HG03045 (cell line): ENCODE data around the gene MBNL1.
"Not testable (repeated sequence)": the region's sequence is repeated elsewhere in the genome, so short reads cannot be mapped to it uniquely, and the experiment has no call there.

Experiments
- ATAC-seq: cut with Tn5 transposase; IDR thresholded peaks from one replicate; pipeline ENCODE4 v1.9.1; 2021; ENCODE audit warnings: mild to moderate bottlenecking, moderate library complexity; ENCODE audit not compliant: unreplicated experiment

Gene MBNL1

DNA sequence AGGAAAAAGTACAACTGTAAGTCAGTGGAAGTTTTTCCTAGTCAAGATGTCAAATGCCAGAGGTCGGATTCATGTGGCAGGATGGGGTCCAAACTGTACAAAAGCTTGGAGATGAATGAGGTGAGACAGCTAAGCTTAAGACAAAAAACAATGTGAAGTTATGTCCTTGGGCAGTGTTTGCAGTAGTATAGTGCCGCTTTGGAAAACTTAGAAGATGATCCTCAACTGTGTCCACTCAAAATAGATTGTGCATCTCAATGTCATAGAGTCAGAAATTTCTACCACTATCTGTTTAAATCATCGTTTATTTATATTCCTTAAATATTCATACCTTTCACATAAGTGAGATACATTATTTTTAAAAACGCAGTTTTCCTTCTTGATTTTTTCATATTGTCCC is 77.3 kb downstream of the MBNL1 start:
- ATAC-seq, result no peak

DNA sequence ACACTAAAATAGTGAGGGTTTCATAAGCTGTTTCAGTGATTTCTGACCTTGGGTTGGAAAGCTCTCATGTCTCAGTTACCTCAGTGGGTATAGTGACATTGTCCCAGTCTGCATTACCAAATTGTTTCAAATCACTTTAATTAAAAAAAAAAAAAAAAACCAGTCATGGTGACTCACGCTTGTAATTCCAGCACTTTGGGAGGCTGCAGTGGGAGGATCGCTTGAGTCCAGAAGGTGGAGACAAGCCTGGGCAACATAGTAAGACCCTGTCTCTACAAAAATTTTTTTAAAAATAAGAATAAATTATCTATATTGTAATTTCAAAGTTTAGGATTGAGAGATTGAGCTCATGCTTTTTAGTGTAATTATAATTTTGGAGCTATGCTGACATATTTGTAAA is 78.0 kb downstream of the MBNL1 start:
- no peak for ATAC-seq

DNA sequence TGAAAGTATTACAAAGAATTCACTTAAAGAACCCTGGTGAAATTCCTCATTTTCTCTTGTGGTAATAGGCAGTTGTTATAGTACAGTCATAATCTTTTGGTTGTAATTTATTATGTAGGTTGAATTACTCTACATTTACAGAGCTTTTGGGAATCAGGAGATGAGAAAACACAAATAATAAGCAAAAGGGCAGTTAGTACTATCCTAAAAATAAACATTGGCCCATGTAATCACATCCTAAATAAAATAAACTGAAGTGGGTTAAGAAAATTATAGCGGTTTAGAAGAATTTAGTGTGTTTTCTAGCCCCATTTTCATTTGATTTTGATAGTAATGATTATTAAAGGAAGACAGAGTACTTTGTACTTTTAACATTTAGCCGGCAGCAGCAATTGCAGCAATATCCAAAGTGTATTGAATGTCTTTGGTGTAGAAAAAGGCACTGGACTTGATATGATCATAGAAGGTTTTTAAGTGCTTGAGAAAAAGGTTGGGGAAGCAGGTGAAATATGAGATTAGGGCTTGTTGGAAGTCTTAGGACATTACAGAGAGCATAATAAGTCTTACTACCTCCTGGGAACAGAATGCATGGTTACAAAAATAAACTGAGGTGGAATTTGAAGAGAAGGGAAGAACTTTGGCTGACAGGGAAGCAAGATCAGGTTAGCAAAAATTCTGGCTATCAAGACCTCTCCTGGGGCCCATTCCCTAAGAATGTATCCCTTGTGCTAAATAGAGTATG is 79.9 kb downstream of the MBNL1 start:
- no peak for ATAC-seq

DNA sequence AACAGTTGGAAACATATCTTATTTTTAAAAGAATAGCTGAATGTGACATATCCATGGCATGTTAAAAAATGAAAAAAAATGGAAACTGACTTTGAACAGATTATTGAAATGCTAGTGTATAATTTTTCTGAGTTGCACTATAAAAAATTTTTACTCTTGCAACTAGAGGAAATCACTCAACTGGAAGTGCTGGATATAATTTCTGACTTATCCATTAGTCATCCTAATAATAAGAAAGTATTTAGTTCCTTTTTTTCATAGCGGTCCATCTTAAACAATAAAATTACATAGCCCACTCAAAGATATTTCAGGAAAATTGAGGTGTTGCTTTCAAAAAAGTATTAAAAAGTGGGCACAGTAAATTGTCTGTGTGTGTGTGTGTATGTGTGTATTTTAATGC is 80.7 kb downstream of the MBNL1 start:
- ATAC-seq, result no peak

DNA sequence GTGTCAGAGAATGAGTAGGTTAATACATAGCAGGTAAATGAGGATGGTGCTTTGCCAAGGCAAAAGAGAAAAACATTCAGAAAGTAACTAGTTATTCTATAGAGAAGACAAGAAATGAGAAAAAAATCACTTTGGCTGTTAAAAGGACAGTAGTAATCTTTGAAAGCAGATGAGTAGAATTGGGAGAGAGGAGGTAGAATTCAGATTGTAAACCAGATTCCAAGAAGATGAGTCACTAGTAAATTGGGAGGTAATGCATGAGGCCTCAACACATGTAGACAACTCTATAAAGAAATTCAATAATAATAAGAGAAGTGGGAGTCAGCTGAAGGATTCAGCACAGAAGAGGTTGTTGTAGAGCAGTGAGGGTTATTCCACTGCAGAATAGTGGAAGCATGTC is 81.4 kb downstream of the MBNL1 start:
- no peak for ATAC-seq

DNA sequence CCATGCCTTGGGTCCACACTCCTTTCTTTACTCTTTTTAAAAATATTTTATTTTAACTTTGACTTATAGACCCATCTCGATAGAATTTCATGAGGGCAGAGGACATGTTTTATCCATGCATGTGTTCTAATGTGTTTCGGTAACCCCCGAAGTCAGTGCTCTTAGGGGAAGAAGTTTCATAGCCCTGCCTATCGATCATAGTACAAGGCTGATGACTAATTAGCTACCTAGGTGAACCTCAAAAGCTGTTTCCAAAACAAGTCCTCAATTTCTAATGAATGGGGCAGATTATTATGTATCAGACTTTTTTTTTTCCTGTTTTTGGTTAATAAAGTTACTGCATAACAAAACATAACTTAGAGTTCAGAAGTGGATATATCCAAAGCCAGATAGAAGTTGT is 82.0 kb downstream of the MBNL1 start:
- no peak for ATAC-seq

DNA sequence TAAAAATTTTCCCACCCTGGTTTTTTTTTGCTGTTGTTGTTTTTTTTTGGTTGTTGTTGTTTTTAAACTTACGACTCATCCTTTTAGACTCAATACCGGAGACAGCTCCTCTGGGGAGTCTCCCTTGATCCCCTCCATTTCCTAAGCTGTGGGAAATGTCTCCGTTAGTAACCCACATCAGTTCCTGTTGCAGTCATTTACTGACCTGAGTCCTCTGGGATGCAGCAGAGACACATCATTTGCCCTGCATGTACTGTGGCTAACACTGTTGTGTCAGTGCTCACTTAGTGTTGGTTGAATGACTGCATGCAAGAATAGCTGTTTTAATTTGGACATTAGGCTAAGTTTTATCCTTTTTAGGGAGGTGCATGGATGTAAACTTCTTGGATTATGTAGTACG is 83.8 kb downstream of the MBNL1 start:
- ATAC-seq, result no peak

DNA sequence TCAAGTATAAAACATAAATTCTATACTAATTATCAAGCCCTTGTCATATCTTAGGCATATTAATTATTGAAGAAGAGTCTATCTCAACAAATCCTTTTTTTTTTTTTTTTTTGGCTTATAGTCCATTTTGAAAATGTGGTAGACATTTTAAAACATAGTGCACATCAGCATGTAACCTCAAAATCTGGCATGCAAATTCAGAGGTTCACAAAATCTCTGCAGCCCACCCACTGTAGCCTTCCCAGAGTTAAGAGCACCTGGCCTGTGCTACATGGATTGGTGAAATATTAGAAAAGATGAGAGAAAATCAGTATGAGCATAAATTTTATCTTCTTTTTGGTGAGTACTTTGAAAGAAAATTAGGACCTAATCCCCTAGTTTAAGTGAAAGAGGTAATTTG is 84.8 kb downstream of the MBNL1 start:
- no peak for ATAC-seq

DNA sequence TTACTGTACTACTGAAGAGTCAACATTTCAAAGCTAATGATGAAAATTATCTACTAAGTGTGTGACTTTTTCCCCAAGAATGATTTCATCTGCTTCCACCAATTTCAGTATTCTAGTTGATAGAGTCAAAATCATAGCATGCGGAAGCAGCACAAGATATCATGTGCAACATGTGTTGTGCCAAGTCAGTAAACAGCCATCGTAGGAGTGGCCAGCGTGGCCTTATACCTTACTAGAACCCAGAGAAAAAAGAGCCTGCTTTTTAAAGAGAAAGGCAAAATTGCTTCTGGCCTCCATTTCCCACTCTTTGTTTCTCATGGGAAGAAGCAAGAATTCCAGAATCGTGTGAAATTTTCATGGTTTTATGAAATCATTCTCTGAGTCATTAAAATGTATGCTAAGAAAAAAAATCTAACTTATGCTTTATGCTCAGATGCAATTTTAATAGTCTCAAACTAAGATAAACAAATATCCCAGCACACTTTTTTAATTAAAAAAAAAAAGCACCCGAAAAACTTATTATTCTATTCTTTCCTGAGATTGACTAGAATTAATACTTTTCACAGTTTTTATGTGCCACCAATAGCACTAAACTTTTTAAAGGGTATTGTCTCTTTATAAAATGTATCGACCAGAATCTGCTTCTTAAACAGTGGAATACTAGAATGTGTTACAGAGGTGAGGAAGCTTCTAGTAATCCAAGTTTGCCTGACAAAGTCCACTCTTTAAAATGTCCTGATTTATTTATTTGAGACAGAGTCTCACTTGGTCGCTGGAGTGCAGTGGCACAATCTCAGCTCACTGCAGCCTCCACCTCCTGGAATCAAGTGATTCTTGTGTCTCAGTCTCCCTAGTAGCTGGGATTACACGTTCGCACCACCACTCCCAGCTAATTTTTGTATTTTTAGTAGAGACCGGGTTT is 87.3 kb downstream of the MBNL1 start:
- ATAC-seq, result no peak

DNA sequence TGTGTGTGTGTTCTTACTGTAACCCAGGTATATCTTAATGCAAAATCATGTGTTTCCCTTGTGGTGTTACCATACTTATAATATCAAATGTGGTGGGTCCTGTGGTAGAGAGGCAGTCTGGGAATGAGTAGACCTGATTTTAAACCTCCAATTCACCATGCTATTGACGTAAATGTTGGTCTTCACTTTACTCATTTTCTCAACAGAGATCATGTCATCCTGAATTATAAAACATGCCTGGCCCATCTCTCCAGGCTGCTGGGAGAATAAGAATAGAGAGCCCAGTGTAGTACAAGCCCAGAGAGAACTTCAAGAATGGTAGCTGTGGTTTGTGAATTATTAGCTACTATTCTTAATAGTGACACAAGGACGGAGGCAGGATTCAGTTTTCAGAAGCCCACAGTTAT is 88.1 kb downstream of the MBNL1 start:
- peak; percentile 68 for ATAC-seq

DNA sequence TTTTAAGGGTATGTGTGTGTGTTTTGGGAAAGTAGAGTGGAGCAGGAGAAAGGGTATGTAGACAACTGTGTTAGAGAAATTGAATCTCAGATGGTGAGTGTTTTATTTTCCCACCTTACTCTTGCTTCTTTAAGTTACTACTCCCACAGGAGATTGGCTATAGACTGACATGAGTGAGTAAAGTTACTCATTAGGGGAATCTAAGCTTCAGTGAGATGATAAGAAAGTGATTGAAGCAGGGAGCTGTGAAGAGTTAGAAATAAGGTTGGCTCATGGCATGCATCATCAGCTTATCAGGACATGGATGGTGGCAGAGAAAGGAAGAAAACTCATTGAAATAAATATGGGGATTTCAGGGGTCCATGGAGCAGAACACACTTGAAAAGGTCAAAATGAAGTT is 88.9 kb downstream of the MBNL1 start:
- ATAC-seq, result no peak

DNA sequence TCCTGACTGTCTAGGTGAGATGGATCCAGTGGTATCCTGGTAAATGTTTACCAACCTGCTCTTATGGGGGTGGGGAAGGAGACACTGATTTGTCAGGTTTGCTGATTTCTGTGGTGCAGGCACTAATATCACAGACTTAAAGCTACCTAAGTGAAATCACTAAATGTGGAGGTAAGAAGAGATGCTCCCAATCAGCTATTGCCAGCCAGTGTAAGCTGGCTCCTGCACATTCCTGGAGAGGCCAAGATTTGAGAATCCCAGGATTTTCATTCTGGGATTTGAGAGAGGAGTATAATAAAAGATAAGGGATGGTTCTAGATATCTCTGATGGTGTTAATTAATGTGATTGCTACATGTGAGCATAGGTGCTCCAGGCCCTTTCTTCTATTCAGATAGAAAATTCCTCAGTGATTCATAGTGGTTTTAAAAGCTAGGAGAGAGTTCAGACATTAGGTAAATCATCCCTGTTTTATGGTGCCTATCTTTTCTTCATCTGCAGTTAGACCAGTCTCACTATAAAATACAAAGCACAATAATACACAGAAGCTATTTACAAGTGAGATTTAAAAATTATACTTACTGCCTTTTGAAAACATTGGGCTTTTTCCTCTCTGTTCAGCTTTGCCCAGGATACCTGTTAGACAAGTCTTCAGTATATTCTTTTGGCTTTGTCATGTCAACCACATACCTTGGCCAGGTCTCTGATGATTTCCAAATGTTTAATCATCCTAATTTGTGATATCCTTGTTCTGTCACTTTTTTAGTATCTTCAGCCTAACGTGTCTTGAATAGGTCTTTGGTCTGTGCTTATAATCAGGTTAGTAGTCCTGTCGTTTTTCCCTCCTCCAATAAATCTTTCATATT is 90.9 kb downstream of the MBNL1 start:
- no peak for ATAC-seq

DNA sequence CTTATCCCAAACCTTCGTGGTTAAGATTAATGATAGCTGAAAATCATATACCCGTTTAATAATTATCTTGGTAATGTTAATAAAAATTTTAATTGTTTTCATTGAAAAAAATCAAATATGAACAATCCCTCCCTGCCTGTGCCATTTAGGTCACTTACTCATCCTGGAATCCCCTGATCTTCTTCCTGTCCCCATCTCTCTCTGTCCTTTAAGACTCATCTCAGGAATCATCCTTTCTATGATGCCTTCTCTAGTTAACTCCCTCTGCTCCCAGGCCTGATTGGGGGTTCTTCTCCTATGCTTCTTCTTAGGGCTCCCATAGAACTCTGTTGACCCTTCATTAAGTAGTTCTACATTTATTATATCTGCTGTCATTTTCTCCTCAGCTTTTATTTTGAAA is 91.6 kb downstream of the MBNL1 start:
- ATAC-seq, result no peak

DNA sequence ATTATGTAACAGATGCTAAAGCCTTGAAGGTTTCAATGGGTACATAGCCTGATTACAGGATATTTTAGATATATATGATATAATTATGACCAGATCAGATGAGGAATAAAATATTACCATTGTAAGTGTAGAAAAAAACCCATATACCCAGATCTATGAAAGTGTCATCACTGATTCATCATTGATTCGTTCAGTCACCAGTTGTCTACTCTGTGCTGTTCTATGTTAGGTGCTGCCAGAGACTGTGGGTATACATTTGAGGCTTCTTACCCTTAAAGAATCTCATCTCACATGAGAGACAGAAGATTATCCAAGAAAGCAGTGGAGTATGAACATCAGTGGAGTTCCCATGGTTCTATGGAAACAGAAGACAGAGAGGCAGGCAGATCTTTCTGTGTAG is 92.2 kb downstream of the MBNL1 start:
- no peak for ATAC-seq

DNA sequence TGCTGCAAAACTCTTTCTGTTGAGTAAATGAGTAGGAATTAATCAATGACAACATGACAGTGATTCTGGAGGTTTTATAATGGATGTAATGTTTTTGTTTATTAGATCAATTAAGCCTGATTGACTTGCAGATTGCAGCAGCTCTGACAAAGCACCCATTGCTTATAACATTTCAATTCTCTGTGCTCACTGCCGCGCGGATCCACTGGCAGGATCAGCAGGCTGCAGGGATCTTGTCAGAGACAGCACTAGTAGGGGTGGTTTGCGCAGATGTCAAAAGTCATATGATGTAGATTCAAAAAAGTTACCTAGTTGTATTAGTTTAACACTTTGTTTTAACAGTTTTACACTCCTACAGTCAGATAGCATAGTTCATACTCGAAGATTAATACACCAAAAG is 93.4 kb downstream of the MBNL1 start:
- ATAC-seq, result no peak

DNA sequence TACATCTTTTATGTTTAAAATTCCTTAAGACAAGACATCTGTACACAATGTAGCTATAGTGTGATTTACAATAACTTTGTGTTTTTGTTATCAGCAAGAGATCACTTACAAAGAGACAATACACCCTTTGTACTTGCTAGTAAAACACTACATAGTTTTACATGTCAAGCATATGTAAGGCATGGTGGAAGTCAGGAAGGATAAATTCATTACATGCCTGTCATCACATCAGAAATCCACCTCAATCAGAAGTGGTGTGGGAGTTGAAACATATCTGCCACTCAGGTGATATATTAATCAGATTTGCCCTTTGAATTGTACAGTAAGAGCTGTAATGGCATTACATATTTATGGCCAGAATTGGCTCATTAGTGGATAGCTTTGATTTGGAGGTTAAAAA is 95.5 kb downstream of the MBNL1 start:
- ATAC-seq, result no peak

DNA sequence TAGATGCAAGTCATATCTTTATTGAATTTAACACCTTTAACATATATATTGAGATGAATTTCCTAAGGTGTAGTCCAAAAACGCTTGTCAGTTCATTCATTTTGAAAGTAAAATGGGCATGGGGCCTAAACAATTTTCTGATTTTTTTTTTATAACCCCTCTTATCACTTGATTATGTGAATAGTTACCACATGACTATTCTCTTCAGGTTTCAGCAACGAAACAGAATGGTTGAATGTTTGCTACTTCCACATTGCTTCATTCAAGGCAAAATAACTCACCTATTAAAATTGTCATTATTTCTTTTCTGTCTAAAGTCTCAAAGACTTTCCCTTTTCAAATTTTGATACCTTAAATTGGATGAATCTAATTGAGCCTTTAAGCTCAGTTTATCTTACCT is 96.4 kb downstream of the MBNL1 start:
- no peak for ATAC-seq

DNA sequence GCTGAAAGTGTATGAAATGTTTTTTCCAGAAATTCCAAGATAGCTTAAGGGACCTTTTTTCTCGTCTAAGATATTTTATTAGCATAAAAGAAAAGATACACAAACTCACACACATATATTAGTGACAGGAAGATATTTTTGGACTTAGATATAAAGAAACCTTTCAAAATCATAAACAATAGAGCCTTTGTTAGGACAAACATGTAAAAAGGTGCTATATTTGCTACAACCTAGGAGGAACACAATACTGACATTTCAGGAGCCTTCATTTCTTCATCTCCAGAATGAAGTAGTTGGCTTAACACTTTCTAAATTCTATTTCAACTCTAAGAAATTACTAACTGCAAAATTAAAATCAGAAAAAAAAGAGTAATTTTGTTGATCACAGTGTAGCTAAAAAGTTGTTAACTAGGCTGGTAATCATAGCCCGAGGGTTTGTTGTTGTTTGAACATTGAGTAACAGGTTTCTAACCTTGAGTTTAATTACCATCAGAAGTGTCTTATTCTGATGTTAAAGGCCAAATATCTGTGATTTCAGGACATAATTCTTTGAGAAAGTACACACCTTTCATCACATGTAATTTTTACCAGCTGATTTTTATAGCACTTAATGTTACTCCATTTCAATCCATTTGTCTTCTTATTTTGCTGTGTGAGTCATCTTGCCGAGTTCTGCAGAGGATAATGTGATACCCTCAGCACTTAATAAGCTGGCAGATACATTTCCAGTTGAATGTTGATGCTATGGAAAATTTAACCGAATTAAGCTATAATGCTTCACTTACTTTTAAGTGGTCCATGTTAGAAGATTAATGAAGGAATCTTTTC is 97.3 kb downstream of the MBNL1 start:
- no peak for ATAC-seq

DNA sequence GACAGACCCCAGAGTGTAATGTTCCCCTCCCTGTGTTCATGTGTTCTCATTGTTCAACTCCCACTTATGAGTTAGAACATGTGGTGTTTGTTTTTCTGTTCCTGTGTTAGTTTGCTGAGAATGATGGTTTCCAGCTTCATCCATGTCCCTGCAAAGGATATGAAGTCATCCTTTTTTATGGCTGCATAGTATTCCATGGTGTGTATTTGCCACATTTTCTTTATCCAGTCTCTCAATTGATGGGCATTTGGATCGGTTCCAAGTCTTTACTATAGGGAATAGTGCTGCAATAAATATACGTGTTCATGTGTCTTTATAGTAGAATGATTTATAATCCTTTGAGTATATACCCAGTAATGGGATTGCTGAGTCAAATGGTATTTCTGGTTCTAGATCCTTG is 98.5 kb downstream of the MBNL1 start:
- ATAC-seq, result not testable (repeated sequence)

DNA sequence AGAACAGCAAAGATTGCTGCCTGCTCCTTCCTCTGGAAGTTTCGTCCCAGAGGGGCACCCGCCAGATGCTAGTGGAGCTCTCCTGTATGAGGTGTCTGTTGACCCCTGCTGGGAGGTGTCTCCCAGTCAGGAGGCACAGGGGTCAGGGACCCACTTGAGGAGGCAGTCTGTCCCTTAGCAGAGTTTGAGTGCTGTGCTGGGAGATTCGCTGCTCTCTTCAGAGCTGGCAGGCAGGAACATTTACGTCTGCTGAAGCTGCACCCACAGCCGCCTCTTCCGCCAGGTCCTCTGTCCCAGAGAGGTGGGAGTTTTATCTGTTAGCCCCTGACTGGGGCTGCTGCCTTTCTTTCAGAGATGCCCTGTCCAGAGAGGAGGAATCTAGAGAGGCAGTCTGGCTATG is 103.9 kb downstream of the MBNL1 start:
- ATAC-seq, result not testable (repeated sequence)
